NCI-H187 treated with DMSO at 0.1 percent for 48 hours (cell line): ENCODE measurements around the gene CREB3L4.
"Not testable (repeated sequence)": the region's sequence is repeated elsewhere in the genome, so short reads cannot be mapped to it uniquely, and the experiment has no call there.

Experiments
- DNase-seq: peaks from one replicate; lab custom pipeline; 2025; lab: John Stamatoyannopoulos, UW

Gene CREB3L4

DNA sequence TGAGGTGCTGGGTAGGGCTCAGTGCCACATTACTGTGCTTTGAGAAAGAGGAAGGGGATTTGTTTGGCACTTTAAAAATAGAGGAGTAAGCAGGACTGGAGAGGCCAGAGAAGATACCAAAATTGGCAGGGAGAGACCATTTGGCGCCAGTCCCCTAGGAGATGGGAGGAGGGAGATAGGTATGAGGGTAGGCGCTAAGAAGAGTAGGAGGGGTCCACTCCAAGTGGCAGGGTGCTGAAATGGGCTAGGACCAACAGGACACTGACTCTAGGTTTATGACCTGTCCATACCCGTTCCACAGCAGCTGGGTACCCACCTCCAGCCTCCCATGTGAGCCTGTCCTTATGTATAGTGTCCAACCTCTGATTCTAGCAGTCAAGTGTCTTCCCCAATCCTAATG, 8.2 kb upstream of the CREB3L4 start:
- DNase-seq, result no peak

GRCh38 chr1:153960206-153960605, 7.5 kb upstream of the CREB3L4 start:
- DNase-seq, result no peak

DNA sequence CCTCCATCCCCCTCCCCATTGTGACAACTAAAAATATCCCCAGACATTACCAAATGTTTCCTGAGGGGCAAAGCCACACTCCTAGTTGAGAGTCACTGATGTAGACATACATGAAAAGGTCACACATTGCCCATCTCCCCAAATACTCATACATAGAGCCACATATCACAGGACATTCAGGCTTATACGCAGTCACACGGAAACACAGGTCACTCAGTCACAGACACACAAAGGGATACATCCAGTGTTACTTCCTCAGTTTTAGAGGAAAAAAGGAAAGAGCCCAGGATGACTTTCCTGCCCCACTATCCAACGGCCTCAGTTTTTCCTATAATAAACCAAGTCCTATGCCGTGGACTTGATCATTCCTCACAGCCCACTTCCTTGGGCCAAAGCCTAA, 6.3 kb upstream of the CREB3L4 start:
- no peak for DNase-seq

- no peak for DNase-seq
Measured at GRCh38 chr1:153962088-153963029, 5.3 kb upstream of the CREB3L4 start.

DNA sequence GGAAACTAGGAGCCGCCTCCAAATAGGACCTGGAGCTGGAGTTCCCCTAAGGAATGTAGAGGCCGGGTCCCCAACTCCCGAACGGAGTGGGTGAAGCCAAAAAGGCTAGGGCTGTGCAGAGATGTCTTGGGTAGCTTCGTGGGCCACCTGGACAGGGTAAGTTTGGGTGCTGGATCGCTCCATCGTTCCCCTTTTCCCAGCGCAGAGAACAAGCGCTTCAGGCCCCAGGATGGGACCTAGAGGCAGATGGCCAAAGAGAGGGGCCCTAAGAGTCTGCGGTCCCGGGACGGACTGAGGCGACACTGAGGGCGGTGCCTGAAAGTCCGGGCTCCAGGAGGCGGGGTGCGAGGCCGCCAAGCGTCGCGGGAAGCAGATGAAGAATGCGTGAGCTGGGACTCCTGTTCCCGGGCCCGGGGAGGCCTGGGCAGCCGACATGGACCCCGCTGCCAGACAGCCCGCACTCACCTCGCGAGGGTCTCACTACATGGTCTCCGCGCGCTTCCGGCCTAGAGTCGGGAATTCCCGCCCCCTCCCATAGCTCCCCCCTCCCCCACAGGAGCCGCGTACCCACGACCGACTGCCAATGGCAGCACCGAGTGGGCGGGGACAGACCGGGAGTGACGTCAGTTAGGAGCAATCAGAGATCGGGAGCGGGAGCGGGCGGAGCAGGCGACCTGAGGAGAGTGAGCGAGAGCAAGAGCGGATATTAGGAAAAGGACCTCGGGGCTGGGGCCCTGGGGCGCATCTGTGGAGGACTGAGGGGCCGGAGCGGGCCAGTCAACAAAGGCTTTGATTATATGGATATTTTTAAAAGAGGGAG, 4.5 kb upstream of the CREB3L4 start, which contains the start of gene SLC39A1:
Gene SLC39A1 (minus strand): TSS at position 508 of the 820 bp plus-strand sequence. CDS start 822 bp downstream, outside the sequence.
- peak; percentile 99 for DNase-seq

GRCh38 chr1:153963850-153964331, 3.8 kb upstream of the CREB3L4 start:
- DNase-seq, result no peak

DNA sequence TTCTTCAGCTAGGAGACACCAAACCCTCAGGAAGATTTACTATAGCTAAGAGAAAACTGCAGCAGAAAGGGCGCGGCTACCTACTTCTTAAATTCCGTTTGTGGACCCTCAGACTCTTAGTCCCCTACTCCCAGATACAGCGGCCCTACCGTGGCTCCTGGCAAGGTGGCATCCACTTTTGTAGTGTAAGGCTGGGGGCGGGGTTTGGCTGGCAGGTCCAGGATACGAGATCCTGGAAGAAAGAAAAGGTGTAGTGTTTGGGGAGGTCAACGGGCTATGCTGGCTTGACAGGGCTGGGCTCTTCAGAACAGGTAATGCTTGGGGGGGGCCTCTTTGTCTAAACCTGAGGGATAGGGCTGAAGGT, 280 bp downstream of the CREB3L4 start:
- DNase-seq, result peak; percentile 57

- no peak for DNase-seq
Measured at GRCh38 chr1:153968408-153968807, 706 bp downstream of the CREB3L4 start.

DNA sequence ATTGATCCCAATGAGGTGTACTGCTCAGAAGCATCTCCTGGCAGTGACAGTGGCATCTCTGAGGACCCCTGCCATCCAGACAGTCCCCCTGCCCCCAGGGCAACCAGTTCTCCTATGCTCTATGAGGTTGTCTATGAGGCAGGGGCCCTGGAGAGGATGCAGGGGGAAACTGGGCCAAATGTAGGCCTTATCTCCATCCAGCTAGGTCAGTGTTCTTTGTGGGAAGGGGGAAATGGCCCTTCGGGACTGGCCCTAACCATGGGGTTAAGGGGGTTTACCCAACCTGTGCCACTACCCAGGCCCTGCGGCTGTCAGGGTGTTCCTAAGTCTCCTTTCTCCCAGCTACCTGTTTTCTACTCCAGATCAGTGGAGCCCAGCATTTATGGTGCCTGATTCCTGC, 1.3 kb downstream of the CREB3L4 start:
- no peak for DNase-seq

DNA sequence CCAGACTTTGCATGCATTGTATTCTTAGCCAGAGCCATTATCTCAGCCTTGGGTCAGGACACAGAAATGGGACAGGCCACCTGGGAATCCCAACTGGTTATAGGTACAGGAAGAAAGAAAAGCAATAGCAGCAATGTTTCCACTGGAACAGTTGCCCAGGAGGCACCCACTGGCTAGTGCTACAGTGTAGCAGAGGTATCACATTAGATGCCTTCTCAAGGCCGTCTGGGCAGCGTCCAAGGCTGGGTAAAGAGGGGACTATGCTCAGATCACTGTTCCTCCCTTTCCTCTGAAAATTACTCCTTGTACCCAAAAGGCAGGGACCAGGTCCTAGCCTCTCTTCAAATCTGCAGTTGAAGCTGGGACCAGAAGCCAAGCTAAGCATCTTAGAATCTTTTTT, 2.6 kb downstream of the CREB3L4 start:
- no peak for DNase-seq

GRCh38 chr1:153973071-153973470, 5.4 kb downstream of the CREB3L4 start:
- DNase-seq, result no peak

GRCh38 chr1:153973525-153973924, 5.8 kb downstream of the CREB3L4 start:
- DNase-seq, result no peak

DNA sequence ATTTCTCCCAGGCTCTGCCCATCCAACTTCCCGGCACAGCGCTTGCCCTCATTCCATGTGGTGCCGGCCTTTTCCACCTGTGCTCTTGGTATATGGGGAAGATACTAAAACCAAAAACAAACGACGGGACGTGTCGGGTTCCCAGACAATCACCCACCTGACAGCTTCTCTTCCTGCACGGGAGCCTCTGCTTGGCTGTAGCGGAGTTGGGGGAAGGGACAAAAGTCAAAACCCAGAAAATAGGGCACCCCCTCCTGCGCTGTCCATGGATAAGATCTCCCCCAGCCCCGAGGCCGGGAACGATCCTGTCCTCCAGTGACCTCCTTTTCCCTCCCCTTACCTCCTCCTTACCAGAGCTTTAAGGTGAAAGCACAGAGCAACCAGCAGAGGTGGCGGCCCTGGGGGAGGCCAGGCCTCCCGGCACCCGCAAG, 9.1 kb downstream of the CREB3L4 start:
- no peak for DNase-seq

DNA sequence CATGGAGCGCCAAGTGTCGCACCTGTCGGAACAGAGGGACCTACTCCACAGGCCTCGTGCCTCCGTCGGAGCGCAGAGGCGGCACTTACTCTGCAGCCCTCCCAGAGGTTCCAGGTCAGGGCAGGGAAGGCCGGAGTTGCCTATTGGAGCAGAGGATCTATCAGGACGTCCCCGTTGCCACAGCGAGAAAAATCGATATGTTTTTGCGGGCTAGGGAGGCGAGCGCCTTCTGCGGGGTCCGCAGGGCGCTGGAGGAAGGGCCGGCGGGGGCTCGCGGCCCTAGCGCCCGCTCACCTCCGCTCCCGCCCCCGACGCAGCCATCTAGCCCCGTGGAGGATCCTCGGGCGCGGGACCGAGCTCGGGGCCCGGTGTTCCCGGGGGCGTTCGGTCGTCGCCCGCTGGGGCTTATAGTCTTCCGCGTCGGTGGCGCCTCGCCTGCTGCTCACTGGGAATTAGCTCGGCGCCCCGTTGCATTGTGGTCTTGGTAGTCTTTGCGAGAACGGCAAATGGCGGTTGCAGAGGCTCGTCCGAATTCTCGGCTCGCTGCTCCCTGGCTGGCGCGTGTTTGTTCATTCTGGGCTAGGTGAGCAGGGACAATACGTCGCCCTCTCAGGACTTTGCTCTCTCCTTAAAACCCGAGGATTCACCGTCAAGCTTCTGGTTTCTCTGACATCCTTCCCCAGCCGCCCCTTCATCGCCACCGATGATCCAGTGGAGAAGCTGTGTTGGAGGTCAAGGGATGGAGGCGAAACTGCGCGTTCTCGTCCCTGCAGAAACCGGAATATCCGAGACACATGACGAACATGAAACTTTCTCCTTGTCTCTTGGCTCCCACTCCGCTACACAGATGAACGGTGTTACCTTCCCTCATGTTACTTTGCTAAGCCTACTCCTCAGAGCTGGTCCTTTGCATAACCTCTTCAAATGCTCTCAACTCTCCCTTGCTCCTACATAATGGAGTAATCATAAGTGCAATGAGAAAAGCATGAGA, 9.8 kb downstream of the CREB3L4 start, which contains the start of gene JTB:
Gene JTB (minus strand): TSS at position 425 of the 991 bp plus-strand sequence. CDS start 422 bp downstream, at position 3.
- DNase-seq, result peak; percentile 91

GRCh38 chr1:153978274-153978909, 10.7 kb downstream of the CREB3L4 start:
- DNase-seq, result no peak

GRCh38 chr1:153979091-153979490, 11.4 kb downstream of the CREB3L4 start:
- DNase-seq, result not testable (repeated sequence)

DNA sequence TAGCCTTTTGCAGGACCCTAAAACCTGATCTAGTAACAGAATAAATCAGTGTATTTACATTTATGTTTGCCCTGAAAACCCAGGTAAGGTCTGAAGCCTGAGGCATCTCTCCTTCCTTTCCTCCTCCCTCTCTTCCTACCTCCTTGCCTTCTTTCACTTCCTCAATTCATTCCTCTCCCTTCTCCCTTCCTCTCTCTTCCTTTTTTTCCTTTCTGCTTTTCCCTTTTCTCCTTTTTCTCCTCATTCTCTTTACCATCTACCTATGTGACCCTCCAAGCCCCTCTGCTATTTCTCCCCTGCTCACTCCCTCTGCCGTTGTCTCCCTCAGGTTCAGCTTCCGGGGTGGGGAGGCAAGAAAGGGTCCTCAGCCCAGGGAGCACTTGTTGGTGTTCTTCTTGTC, 14.0 kb downstream of the CREB3L4 start:
- DNase-seq, result not testable (repeated sequence)

- no peak for DNase-seq
Measured at GRCh38 chr1:153984123-153984894, 16.6 kb downstream of the CREB3L4 start.

DNA sequence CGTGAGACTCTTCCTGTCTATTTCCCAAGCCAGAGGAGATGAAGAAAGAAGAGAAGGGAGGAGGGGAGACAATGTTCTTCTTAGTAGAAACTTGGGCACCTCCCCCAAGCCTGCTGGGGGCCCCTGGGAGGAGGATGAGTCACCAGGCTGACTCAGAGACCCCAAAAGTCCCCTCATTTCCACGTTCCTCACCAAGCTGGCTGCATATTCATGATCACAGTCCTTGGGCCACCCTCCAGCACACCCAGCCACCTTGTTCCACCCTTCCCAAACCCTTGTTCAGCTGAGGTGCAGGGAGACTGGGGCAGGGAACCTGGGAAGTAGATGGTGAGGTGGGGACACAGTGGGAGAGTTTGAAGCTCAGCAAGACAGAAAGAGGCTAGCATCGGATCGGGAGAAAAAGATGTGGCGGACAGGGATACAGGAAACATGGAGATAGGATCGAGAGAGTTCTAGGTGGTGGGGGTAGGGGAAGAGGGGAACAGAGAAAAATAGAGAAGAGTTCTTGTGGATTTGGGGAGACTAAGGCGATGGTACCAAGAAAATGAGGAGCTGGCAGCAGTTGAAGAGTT, 17.7 kb downstream of the CREB3L4 start:
- no peak for DNase-seq
